ENCODE measurements around the gene COL21A1. TPM values are rescaled to one million over a fixed set of nuclear protein-coding genes. Genes with fewer than 3 reads are reported as not detected.
"Not testable (repeated sequence)": the region's sequence is repeated elsewhere in the genome, so short reads cannot be mapped to it uniquely, and the experiment has no call there.

The COL21A1 gene
- total RNA-seq, 3 donors from 2014 or later (not counting 1 experiment from before 2014, with no cell fraction given) = not detected

DNA sequence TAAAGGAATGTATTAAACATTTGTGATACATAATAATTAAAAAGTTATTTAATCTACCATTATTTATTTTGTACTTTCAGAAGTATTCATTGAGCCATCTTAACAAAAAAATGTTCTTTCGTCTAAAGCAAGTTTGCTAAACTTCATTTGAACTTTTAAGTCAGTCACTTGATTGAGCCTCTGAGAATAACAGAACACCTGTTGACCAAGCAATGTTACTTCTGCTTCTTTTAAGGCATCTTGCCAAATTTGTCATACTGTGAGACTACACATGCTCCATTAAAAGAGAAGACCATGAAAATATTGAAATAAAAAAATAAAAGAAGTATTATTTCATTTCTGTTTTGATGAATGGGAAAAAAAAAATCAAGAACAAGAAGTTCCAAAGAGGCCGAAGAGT is 230.2 kb downstream of the COL21A1 start:
- intact Hi-C loops (cut with micrococcal nuclease) = no loop called here
- H3K36me3 ChIP-seq (ENCODE audit: control insufficient read depth, insufficient read depth, low read length) = no peaks in the 10 kb centered on the region
- no peak overlapping the region for H3K27ac Mint-ChIP-seq
- H3K4me1 Mint-ChIP-seq = no peaks in the 10 kb centered on the region
- WGBS (ENCODE audit: insufficient coverage) = 20% methylated on average over 1 of the region's 2 CpGs
- H3K4me1 ChIP-seq (ENCODE audit: control insufficient read depth, insufficient read depth, low read length) = no peaks in the 10 kb centered on the region
- no peaks in the 10 kb centered on the region for H3K27me3 Mint-ChIP-seq (ENCODE audit: low read depth in 2 of 2)
- ATAC-seq (no peak), DNase-seq (no peak)
- no peak for TF ChIP-seq CTCF (IDR thresholded peaks at IDR 0.05)
- H3K4me3 ChIP-seq (ENCODE audit: low read length) = no peak overlapping the region
- H3K27me3 ChIP-seq (ENCODE audit: control insufficient read depth, insufficient read depth, low read length) = no peaks in the 10 kb centered on the region
- H3K36me3 Mint-ChIP-seq = no peaks in the 10 kb centered on the region
- peaks cover 9 to 12% of the 10 kb centered on the region in 2 donors for H3K9me3 Mint-ChIP-seq
- no peaks in the 10 kb centered on the region for H3K9me3 ChIP-seq (ENCODE audit: control insufficient read depth, insufficient read depth, low read length)
- H3K4me3 Mint-ChIP-seq = no peak overlapping the region
- no peak overlapping the region for H3K27ac ChIP-seq (ENCODE audit: low read length)

- H3K36me3 Mint-ChIP-seq; H3K27me3 Mint-ChIP-seq (ENCODE audit: low read depth in 2 of 2); H3K9me3 ChIP-seq (ENCODE audit: control insufficient read depth, insufficient read depth, low read length); H3K4me3 ChIP-seq (ENCODE audit: low read length); DNase-seq; H3K36me3 ChIP-seq (ENCODE audit: control insufficient read depth, insufficient read depth, low read length); H3K27ac ChIP-seq (ENCODE audit: low read length); H3K27me3 ChIP-seq (ENCODE audit: control insufficient read depth, insufficient read depth, low read length); H3K4me3 Mint-ChIP-seq; H3K4me1 Mint-ChIP-seq; intact Hi-C loops (cut with micrococcal nuclease); ATAC-seq; H3K4me1 ChIP-seq (ENCODE audit: control insufficient read depth, insufficient read depth, low read length); H3K27ac Mint-ChIP-seq: not testable (repeated sequence)
- WGBS (ENCODE audit: insufficient coverage) = 93% methylated on average over 10 of the region's 10 CpGs
- peaks cover 8 to 12% of the 10 kb centered on the region in 2 donors for H3K9me3 Mint-ChIP-seq
Observed at GRCh38 chr6:56014039-56014438, 233.3 kb downstream of the COL21A1 start.

GRCh38 chr6:56009636-56010035 is 237.7 kb downstream of the COL21A1 start:
- Histone ChIP-seq H3K4me3 (ENCODE audit: low read length) (no peak overlapping the region), H3K36me3 (ENCODE audit: control insufficient read depth, insufficient read depth, low read length) (no peaks in the 10 kb centered on the region), H3K27ac (ENCODE audit: low read length) (no peak overlapping the region), H3K4me1 (ENCODE audit: control insufficient read depth, insufficient read depth, low read length) (no peaks in the 10 kb centered on the region), H3K9me3 (ENCODE audit: control insufficient read depth, insufficient read depth, low read length) (no peaks in the 10 kb centered on the region), H3K27me3 (ENCODE audit: control insufficient read depth, insufficient read depth, low read length) (no peaks in the 10 kb centered on the region)
- H3K36me3 Mint-ChIP-seq = no peaks in the 10 kb centered on the region
- no peak for ATAC-seq
- no peaks in the 10 kb centered on the region for H3K27me3 Mint-ChIP-seq (ENCODE audit: low read depth in 2 of 2)
- H3K4me1 Mint-ChIP-seq = no peaks in the 10 kb centered on the region
- DNase-seq = no peak
- no peak for TF ChIP-seq CTCF (IDR thresholded peaks at IDR 0.05)
- no peak overlapping the region for H3K4me3 Mint-ChIP-seq
- H3K27ac Mint-ChIP-seq = no peak overlapping the region
- intact Hi-C loops (cut with micrococcal nuclease) = no loop called here
- peaks cover 3 to 12% of the 10 kb centered on the region in 2 donors for H3K9me3 Mint-ChIP-seq
- 43% methylated on average over 1 of the region's 2 CpGs for WGBS (ENCODE audit: insufficient coverage)

Measured in natural killer cell (primary cell).